Measurements from ENCODE around the gene SHOC2.

Gene SHOC2

DNA sequence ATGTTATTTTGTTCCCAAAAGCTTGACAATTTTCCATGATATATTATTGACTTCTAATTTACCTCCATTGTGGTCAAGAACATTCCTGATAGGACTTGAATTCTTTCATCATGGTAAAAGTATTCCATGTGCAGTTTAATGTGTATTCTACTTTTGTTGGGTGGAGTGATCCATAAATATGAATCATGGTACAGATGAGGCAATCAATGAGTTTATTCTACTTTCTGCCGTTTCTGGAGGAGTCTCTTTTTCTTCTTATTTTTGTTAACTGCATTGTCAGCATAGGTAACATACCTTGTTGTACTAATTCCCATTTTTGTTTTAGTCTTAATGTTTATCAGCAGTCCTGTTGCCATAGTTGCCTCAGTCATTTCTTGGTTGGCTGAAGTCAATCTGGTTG is 69.6 kb downstream of the SHOC2 start:
- H3K4me3 ChIP-seq (ENCODE audit: control insufficient read depth, low read depth, low read length) = no peak overlapping the region
- TF ChIP-seq, protein P1, sequence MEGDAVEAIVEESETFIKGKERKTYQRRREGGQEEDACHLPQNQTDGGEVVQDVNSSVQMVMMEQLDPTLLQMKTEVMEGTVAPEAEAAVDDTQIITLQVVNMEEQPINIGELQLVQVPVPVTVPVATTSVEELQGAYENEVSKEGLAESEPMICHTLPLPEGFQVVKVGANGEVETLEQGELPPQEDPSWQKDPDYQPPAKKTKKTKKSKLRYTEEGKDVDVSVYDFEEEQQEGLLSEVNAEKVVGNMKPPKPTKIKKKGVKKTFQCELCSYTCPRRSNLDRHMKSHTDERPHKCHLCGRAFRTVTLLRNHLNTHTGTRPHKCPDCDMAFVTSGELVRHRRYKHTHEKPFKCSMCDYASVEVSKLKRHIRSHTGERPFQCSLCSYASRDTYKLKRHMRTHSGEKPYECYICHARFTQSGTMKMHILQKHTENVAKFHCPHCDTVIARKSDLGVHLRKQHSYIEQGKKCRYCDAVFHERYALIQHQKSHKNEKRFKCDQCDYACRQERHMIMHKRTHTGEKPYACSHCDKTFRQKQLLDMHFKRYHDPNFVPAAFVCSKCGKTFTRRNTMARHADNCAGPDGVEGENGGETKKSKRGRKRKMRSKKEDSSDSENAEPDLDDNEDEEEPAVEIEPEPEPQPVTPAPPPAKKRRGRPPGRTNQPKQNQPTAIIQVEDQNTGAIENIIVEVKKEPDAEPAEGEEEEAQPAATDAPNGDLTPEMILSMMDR (IDR thresholded peaks at IDR 0.05; ENCODE audit: control insufficient read depth, insufficient read depth, low read depth, low read length, missing control alignments) = no peak
- DNase-seq (ENCODE audit: low read depth) = no peak

DNA sequence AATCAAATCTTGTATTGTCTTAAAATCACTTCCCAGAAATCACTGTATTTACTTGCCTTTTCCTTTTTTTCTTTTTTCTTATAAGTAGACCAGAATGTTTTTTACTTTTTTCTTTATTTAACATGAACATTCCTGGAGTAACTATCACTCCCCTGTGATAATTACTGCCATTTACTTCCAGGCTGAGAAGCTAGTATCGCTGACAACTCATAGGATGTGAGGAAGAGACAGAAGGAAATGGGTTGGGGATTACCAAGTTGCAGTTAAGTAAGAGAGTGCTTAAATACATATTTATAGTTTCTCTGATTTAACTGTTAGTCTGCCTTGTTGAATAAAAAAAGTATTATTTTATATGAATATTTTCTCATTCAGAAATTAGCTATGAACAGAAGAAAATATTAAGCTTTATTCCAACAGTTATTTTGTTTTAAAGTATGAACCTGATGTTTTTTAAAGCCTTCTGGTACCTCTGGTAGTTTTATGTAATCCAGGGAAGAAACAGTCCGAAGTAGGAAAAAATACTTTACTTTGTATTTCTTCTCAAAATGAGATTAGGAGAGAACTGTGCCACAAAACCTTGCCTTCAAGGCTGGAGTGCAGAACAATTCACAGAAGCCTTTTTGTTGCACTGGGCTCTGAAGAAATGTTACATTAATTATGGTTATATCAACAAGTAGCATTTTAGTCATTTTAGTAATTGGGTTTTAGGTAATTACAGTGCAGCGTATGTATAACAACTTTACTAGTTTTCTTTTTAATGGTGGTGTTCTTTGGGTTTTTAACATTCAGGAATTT is 72.8 kb downstream of the SHOC2 start:
- H3K4me3 ChIP-seq (ENCODE audit: control insufficient read depth, low read depth, low read length) = no peak overlapping the region
- TF ChIP-seq, protein P1 (IDR thresholded peaks at IDR 0.05; ENCODE audit: control insufficient read depth, insufficient read depth, low read depth, low read length, missing control alignments) = no peak
- no peak for DNase-seq (ENCODE audit: low read depth)

DNA sequence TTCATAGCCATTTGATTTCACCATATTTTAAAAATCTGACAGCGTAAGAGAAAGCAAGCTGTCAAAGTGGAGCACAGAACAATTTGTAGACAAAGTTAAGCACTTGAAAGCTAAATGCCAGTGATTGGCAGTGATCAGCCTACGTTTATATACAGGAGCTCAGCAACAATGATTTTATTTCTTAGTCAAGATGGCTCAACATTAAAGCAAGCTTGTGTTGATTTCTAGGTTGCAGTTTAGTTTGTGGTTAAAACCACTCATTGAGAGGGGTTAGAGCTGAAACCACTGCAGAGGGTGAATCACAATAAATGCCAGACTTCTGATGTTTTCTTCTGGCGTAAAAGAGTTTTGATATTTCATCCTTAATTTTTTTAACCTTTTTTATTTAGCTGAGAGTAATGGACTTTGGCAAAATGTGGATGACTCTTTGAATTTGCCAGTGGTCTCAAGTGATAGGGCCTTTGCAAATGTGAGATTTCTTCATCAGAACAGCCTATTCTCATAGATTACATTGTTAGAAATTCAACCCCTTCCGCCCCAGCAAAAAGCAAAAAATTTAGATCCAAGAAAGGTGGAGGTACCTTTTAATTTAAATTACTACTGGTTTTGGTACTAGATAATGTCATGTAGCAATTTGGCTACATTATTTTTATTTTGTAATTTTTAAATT is 73.8 kb downstream of the SHOC2 start:
- DNase-seq (ENCODE audit: low read depth) = peak; percentile 69
- TF ChIP-seq, protein P1 (IDR thresholded peaks at IDR 0.05; ENCODE audit: control insufficient read depth, insufficient read depth, low read depth, low read length, missing control alignments) = no peak
- no peak overlapping the region for H3K4me3 ChIP-seq (ENCODE audit: control insufficient read depth, low read depth, low read length)

DNA sequence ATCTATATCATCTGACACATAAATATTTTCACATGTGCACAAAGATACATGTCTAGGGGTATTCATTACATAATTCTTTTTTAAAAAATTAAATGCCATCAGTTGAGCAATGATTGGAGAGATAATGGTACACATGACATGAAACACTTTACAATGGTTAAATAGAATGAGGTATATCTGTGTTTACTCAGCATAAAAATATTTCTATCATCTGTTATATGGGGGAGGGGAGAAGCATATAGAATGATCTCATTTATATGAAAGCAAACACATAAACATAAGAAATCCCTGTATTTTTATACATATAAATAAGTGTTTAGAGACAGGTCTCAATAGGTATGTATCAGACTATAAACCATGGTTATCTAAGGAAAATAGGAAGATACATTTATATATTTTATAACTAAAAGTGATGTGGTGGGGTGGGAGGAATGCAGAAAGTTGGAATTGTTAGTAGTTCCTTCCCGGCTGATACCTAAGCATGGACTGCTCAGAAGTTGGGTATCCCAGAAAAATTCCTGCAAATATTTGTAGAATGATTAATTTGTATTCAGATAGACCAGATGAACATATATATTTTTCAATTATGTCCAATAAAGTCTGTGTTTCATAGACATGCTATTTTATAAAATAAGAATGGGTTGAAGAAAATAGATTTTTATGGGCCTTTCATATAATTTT is 75.1 kb downstream of the SHOC2 start:
- no peak overlapping the region for H3K4me3 ChIP-seq (ENCODE audit: control insufficient read depth, low read depth, low read length)
- TF ChIP-seq, protein P1 (IDR thresholded peaks at IDR 0.05; ENCODE audit: control insufficient read depth, insufficient read depth, low read depth, low read length, missing control alignments) = no peak
- no peak for DNase-seq (ENCODE audit: low read depth)

DNA sequence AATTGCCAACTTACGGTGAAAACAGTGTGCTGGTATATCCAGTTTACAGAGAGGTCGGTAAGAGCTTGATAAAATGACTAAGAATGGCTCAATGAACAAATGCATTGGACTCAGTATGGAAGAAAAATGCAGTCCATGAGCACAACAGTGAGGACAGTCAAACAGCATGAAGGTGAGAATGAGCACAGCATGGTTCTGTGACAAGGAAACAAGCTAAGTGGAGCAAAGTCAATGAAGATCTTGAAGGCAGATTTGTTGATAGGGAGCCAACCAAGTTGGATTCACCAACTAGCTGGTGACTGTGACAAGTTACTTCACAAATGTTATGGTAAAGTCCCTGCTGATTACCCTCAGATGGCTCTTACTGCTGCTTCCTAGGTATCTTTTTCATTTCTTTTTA is 75.9 kb downstream of the SHOC2 start:
- no peak for DNase-seq (ENCODE audit: low read depth)
- H3K4me3 ChIP-seq (ENCODE audit: control insufficient read depth, low read depth, low read length) = no peak overlapping the region
- TF ChIP-seq, protein P1 (IDR thresholded peaks at IDR 0.05; ENCODE audit: control insufficient read depth, insufficient read depth, low read depth, low read length, missing control alignments) = no peak

DNA sequence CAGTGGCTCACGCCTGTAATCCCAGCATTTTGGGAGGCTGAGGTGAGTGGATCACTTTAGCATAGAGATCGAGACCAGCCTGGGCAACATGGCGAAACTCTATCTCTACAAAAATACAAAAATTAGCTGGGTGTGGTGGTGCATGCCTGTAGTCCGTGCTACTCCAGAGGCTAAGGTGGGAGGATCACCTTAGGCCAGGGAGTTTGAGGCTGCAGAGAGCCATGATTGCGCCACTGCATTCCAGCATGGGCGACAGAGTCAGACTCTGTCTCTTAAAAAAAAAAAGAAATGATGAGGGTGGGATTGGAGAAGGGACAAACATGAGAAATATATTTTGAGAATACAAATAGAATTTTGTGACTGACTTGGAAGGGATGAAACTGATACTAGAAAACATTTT is 76.9 kb downstream of the SHOC2 start:
- TF ChIP-seq, protein P1 (IDR thresholded peaks at IDR 0.05; ENCODE audit: control insufficient read depth, insufficient read depth, low read depth, low read length, missing control alignments) = no peak
- H3K4me3 ChIP-seq (ENCODE audit: control insufficient read depth, low read depth, low read length) = no peak overlapping the region
- no peak for DNase-seq (ENCODE audit: low read depth)

All from AG09309 (cell line).